ENCODE results near the gene ANGPTL7. TPM values are rescaled to one million over a fixed set of nuclear protein-coding genes. Genes with fewer than 3 reads are reported as not detected.

ANGPTL7 gene
- total RNA-seq, 2 donors from 2014 or later: 3.6 to 4.9 TPM

- Histone ChIP-seq H3K27ac (no peak overlapping the region), H3K9me3 (no peaks in the 10 kb centered on the region), H3K36me3 (replicated peaks in 1 of 2; ENCODE audit: insufficient read depth in 1 of 2, low read depth in 2 of 2) (peaks cover 0 to 11% of the 10 kb centered on the region in 2 donors), H3K4me3 (no peak overlapping the region), H3K4me1 (no peaks in the 10 kb centered on the region), H3K27me3 (no peaks in the 10 kb centered on the region)
- TF ChIP-seq CTCF (IDR thresholded peaks at IDR 0.05): no peak
- no peak for TF ChIP-seq POLR2A (IDR thresholded peaks at IDR 0.05)
- intact Hi-C loops (cut with DNase I): no loop called here
- no peak for ATAC-seq
- no peak for DNase-seq
- WGBS, 2 donors: 77 to 80% methylated on average over 4 of the region's 4 CpGs
Observed at GRCh38 chr1:11198257-11198656, 9.1 kb downstream of the ANGPTL7 start.

- 84 to 96% methylated on average over 2 of the region's 2 CpGs for WGBS, 2 donors
- H3K4me1 ChIP-seq: no peaks in the 10 kb centered on the region
- no peaks in the 10 kb centered on the region for H3K9me3 ChIP-seq
- intact Hi-C loops (cut with DNase I): no loop called here
- no peak overlapping the region for H3K27ac ChIP-seq
- no peak for TF ChIP-seq POLR2A (IDR thresholded peaks at IDR 0.05)
- TF ChIP-seq CTCF (IDR thresholded peaks at IDR 0.05): no peak
- no peak overlapping the region for H3K4me3 ChIP-seq
- ATAC-seq (no peak), DNase-seq (no peak)
- peaks cover 0 to 15% of the 10 kb centered on the region in 2 donors for H3K36me3 ChIP-seq (replicated peaks in 1 of 2; ENCODE audit: insufficient read depth in 1 of 2, low read depth in 2 of 2)
- H3K27me3 ChIP-seq: no peaks in the 10 kb centered on the region
Observed at GRCh38 chr1:11198851-11199594, 9.9 kb downstream of the ANGPTL7 start.

GRCh38 chr1:11204396-11205190 is 15.4 kb downstream of the ANGPTL7 start:
- no peak for TF ChIP-seq CTCF (IDR thresholded peaks at IDR 0.05)
- no peak for TF ChIP-seq POLR2A (IDR thresholded peaks at IDR 0.05)
- Histone ChIP-seq H3K27ac (no peak overlapping the region), H3K27me3 (no peaks in the 10 kb centered on the region), H3K36me3 (replicated peaks in 1 of 2; ENCODE audit: insufficient read depth in 1 of 2, low read depth in 2 of 2) (peaks cover 0 to 37% of the 10 kb centered on the region in 2 donors), H3K9me3 (no peaks in the 10 kb centered on the region), H3K4me3 (no peak overlapping the region), H3K4me1 (no peaks in the 10 kb centered on the region)
- no peak for DNase-seq
- intact Hi-C loops (cut with DNase I): no loop called here
- 89 to 93% methylated on average over 11 of the region's 11 CpGs for WGBS, 2 donors
- ATAC-seq: no peak

GRCh38 chr1:11207898-11208611 is 18.9 kb downstream of the ANGPTL7 start:
- DNase-seq (no peak), ATAC-seq (no peak)
- 82 to 83% methylated on average over 6 of the region's 6 CpGs for WGBS, 2 donors
- Histone ChIP-seq H3K9me3 (no peaks in the 10 kb centered on the region), H3K36me3 (replicated peaks in 1 of 2; ENCODE audit: insufficient read depth in 1 of 2, low read depth in 2 of 2) (peaks cover 5 to 49% of the 10 kb centered on the region in 2 donors), H3K27ac (no peak overlapping the region), H3K4me3 (no peak overlapping the region), H3K4me1 (no peaks in the 10 kb centered on the region), H3K27me3 (no peaks in the 10 kb centered on the region)
- intact Hi-C loops (cut with DNase I): no loop called here
- TF ChIP-seq CTCF (IDR thresholded peaks at IDR 0.05) (no peak), POLR2A (IDR thresholded peaks at IDR 0.05) (no peak)
